GM19193 (cell line): ENCODE data around the gene PROC.

Experiments used
- POLR2A ChIP-seq: IDR thresholded peaks from 4 replicates; pipeline ENCODE4 v1.6.1; 2011; ENCODE audit not compliant: insufficient read depth, insufficient read length; ENCODE audit errors: extremely low read depth

PROC gene

GRCh38 chr2:127454595-127455565, 36.7 kb downstream of the PROC start:
- TF ChIP-seq POLR2A, result no peak

- TF ChIP-seq POLR2A, result no peak
Observed at GRCh38 chr2:127455566-127456493, 37.6 kb downstream of the PROC start.

- TF ChIP-seq POLR2A, result no peak
Observed at GRCh38 chr2:127456960-127457359, 38.7 kb downstream of the PROC start.

GRCh38 chr2:127462461-127462860, 44.2 kb downstream of the PROC start:
- no peak for TF ChIP-seq POLR2A

GRCh38 chr2:127463155-127463991, 45.1 kb downstream of the PROC start:
- TF ChIP-seq POLR2A, result no peak

GRCh38 chr2:127464470-127465257, 46.4 kb downstream of the PROC start:
- TF ChIP-seq POLR2A, result no peak

- TF ChIP-seq POLR2A, result no peak
Observed at GRCh38 chr2:127465258-127465657, 47.0 kb downstream of the PROC start.

GRCh38 chr2:127469051-127469450, 50.8 kb downstream of the PROC start:
- no peak for TF ChIP-seq POLR2A

- TF ChIP-seq POLR2A, result no peak
Observed at GRCh38 chr2:127469974-127470373, 51.7 kb downstream of the PROC start.

GRCh38 chr2:127471286-127471988, 53.2 kb downstream of the PROC start:
- no peak for TF ChIP-seq POLR2A

- TF ChIP-seq POLR2A, result no peak
Observed at GRCh38 chr2:127472268-127472667, 54.0 kb downstream of the PROC start.

GRCh38 chr2:127475788-127476187, 57.6 kb downstream of the PROC start:
- TF ChIP-seq POLR2A, result no peak
